HL-60/S4 treated with phorbol 12-myristate 13-acetate at 8.2 ng/mL for 4 days and 3 days (cell line): Measurements from ENCODE around the gene MYO5B.
"Not testable (repeated sequence)": the region's sequence is repeated elsewhere in the genome, so short reads cannot be mapped to it uniquely, and the experiment has no call there.

ENCODE experiments used
- in situ Hi-C: fragments of 300-500 bp; cut with MboI; formaldehyde crosslinking; loops from 2 replicates; pipeline ENCODE4 v1.15.0; 2022; ENCODE audit warnings: low sequenced_read_pairs

Gene MYO5B

GRCh38 chr18:50194631-50195532 is at the start of gene MYO5B:
Gene MYO5B, minus strand, starts transcription at chr18:50195147. Its CDS starts 354 bp downstream, at chr18:50194793.
- in situ Hi-C loops = no loop called here

- in situ Hi-C loops = not testable (repeated sequence)
Observed at GRCh38 chr18:50241768-50242167, 46.8 kb upstream of the MYO5B start.

- in situ Hi-C loops = no loop called here
Observed at GRCh38 chr18:50240080-50240563, 45.2 kb upstream of the MYO5B start.

DNA sequence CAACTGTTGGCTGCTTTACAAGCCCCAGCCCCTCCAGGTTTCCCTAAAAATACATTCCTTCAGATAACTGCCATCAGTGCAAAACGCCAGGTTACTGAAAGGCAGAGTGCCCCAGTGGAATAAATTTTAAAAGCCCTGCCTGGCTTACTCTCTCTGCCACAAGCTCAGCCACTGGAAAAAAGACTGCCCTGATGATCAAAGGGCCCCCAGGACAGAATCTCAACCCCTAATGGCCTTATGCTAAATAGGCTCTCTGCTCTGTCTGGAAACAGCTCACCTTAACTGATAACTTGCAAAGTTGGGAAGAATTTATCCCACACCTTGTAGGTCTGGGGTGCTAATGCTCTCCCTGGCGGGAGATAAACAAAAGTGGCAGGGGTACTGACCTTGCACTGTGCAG is 37.5 kb upstream of the MYO5B start:
- in situ Hi-C loops = no loop called here

DNA sequence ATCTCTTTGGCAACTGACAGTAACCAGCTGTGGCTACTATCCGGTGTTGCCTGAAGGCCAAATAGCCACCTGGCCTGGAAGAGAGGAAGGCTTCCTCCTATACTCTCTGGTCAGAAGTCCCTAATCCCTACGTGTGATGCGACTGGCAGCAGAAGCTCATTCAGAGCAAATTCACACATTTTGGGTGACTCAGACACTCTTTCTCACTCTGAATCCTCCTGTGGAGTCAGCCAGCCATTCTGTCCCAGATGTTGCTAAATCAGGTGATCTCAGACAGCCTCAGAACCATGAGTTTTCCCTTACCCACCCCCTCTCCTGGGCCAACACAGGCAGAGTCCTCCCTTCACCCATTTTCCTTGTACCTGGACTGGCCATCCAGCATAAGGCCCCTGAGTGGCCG is 36.7 kb upstream of the MYO5B start:
- in situ Hi-C loops = no loop called here

DNA sequence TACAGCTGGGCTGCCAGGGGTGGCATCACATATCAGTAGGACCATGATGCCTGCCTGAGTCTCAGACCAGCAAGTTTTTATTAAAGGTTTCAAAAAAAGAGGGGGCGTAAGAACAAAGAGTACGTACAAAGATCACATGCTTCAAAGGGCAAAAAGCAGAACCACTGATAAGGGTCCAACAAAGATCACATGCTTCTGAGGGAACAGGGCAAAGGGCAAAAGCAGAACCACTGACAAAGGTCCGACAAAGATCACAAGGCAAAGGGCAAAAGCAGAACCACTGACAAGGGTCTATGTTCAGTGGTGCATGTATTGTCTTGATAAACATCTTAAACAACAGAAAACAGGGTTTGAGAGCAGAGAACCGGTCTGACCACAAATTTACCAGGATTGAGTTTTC is 25.3 kb upstream of the MYO5B start:
- in situ Hi-C loops = loop anchor here (25.0 kb wide), 1 partner anchor 142 kb away; no protein-coding TSS in a partner anchor

DNA sequence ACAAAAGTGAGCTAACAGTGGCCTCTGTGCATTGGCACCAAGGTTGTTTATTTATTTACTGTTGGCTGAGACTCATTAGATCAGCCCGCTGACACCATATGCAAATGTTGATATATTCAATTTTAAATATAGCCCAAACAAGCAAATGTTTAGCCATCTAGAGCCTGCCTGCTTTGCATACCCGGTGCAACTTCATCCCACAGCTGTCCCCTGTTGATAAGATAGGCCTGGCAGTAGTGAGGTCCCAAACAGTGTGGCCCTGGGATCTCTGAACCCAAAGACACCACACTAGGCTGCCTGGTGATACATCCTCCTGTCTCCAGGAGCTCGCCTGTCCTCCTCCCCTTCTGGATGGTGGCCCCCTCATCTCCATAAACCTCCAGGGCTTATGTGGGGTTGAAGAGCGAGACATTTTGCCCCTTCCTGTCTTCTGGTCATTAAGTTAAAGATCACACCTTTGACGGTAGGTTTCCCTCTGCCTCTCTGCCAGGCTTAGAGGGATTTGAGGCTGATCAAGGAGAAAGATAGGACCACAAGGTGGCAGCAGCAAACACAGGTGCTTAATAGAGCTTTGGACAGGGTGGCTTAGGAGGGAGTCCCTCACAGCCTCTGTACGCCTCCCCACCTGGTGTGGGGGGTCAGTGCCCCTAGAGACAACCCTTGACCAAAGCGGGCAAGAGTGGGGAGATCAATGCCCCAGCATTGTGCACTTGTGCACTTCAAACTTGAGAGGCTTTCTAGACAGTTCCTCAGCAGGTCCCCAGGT is 23.7 kb upstream of the MYO5B start:
- in situ Hi-C loops = loop anchor here (25.0 kb wide), 1 partner anchor 144 kb away; no protein-coding TSS in a partner anchor

DNA sequence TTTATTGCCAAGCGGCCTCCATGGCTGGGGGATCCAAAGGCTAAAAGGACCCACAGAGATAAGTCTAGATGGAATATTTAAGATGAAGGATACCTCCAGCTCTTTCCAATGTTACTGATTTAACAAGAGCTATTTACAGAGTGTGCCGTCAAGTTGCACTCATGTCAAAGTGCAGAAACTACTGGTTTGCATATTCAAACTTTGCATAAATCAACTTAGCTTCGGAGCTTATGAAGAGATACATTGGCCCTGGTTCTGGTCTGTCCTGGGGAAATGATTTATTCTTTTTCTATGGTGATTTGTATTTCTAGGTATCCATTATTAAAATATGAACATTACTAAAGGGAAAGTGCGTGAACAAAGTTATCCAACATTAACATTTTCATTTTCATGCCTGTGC is 14.4 kb upstream of the MYO5B start:
- in situ Hi-C loops = loop anchor here (25.0 kb wide), 1 partner anchor 153 kb away; no protein-coding TSS in a partner anchor

- in situ Hi-C loops = loop anchor here (25.0 kb wide), 1 partner anchor 155 kb away; no protein-coding TSS in a partner anchor
Observed at GRCh38 chr18:50207722-50208121, 12.8 kb upstream of the MYO5B start.

- in situ Hi-C loops = loop anchor here (25.0 kb wide), 1 partner anchor 158 kb away; no protein-coding TSS in a partner anchor
Observed at GRCh38 chr18:50203801-50204604, 9.1 kb upstream of the MYO5B start.

DNA sequence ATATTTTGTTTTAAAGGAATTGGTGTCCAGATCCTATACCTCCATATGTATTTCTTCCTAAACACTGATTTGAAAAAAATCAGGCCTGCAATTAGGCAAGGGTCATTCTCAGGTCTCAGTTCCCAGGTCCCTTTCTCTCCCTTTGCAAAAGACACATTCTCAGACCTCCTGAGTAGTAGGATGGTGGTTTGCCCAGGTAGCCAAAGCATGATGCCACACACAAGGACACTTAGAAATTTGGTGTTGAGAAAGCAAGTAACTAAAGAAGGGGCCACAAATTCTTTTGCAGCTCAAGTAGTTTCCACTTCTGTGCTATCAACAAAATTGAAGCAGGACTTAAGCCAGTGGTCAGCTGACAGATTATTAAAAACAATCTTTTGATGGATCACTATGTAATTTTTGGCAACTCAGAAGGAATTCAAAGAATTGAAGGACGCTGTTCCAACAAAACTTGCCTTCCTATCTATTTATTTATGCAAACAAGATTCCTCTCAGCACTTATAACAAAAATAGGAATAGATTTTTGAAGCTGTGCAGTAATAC is 6.6 kb upstream of the MYO5B start:
- in situ Hi-C loops = loop anchor here (25.0 kb wide), 1 partner anchor 161 kb away; no protein-coding TSS in a partner anchor

- in situ Hi-C loops = loop anchor here (25.0 kb wide), 1 partner anchor 162 kb away; no protein-coding TSS in a partner anchor
Observed at GRCh38 chr18:50199921-50200320, 5.0 kb upstream of the MYO5B start.

DNA sequence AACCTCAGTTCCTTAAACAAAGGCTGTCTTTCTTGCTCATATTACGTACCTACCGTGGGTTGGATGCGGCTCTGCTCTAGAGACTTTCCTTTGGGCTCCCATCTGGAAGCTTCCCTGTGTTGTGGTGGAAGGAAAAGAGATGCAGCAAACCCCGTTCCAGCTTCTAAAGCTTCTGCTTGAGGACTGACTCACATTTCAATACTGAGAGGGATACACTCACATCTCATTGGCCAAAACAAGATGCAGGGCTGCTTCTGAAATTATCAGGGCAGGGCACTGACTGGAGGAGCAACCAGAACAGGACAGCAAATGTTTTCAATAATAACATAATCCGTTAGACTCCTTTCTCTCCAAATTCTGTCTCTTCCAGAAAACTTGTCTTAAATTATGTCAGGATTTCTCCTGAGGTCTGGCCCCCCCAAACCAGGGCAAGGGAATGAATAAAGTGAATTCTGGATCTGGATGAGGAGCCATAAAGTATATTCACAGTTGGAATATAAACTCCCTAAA is 4.5 kb upstream of the MYO5B start:
- in situ Hi-C loops = no loop called here

DNA sequence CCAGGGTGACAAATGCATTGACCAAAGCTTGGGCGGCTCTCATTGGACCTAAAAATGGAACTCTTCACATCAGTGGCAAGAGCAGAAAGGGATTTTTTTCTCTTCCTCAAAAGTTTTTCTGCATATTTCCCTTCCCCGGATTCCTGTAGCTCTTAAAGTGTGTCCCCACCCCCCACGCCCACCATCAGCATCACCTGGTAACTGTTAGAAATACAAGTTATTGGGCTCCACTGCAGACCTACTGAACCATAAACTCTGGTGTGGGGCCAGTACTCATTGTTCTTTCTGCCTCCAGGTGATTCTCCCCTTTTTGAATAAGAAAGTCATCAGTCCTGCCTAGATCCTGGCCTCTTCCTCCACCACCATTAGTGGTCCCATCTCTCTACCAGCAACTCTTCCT is 1.3 kb upstream of the MYO5B start:
- in situ Hi-C loops = no loop called here

GRCh38 chr18:50195689-50196088 is 742 bp upstream of the MYO5B start:
- in situ Hi-C loops = no loop called here

GRCh38 chr18:50193796-50194630 is 934 bp downstream of the MYO5B start:
- in situ Hi-C loops = no loop called here

DNA sequence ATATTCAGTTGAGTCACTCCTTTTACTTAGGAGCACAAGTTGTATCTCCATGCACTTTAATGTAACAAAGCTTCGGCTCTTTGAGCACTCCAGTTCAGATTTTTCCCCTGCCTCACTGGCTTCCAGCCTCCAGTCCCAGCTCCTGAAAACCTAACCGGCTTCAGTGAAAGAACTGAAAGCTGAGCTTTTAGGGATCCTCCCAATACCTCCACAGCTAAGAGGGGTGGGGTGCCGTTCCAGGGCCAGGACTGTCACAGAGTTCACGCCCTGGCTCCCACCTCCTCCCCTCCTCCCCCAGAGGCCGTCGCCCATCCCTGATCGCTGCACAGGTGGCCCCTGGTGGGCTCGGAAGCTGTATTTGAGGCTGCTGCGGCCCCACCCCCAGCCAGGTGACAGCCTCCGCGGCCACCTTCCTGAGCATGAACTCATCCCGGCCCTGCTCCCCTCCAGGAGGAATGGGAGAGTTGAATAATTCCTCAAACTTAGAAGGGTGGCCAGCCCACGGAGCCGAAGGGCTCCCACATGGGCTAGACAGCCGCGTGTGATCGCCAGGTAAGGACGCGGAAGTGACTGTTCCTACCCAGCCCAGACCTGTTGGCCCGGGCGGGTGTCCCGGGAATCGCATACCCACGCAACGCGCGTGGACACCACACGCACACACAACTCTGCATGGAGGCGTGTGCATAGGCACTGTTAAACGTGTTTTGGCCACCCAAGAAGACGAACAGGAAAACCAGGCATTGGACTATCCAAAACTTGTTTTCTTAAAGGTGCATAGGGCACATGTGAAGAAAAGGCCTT is 1.8 kb downstream of the MYO5B start:
- in situ Hi-C loops = no loop called here

- in situ Hi-C loops = no loop called here
Observed at GRCh38 chr18:50190926-50191325, 4.0 kb downstream of the MYO5B start.
